SK-N-SH (cell line): ENCODE results near the gene ADTRP.

Source experiments
- CTCF ChIP-seq: fragments of 200-600 bp; sonication (generic); IDR thresholded peaks from 2 replicates; pipeline ENCODE4 v1.6.1; 2017; ENCODE audit warnings: antibody characterized with exemption, mild to moderate bottlenecking, moderate library complexity
- EZH2phosphoT487 ChIP-seq: fragments of 200-600 bp; sonication (generic); IDR thresholded peaks from 2 replicates; pipeline ENCODE4 v1.6.1; 2017; ENCODE audit warnings: low read depth, mixed run types, mild to moderate bottlenecking, antibody characterized with exemption, moderate library complexity, borderline replicate concordance

- TF ChIP-seq EZH2phosphoT487: no peak
- no peak for TF ChIP-seq CTCF
These were observed 18.2 kb upstream of the ADTRP start for GRCh38 chr6:11796829-11797228.
